Uterus (tissue), 4 donors: Measurements from ENCODE around the gene C11orf91. TPM values are rescaled to one million over a fixed set of nuclear protein-coding genes. Genes with fewer than 3 reads are reported as not detected.
A peak's percentile ranks its signal among the peaks of the same experiment; 100 is the strongest.

Source experiments
- DNase-seq, 2 donors: peaks; one replicate each; pipeline ENCODE4 v3.0.0-alpha.2; 2019 to 2020
- H3K27ac ChIP-seq, 2 donors: fragments of 200-600 bp; sonication (generic); 1 replicate in 1 of 2; 2 replicates in 1 of 2; pipeline ENCODE4 v1.5.1; 2016 to 2018
- H3K27me3 ChIP-seq, 2 donors: fragments of 200-600 bp; sonication (generic); one replicate each; pipeline ENCODE4 v1.5.1; 2018 to 2019; ENCODE audit warnings: control low read depth in 1 of 2
- H3K36me3 ChIP-seq, 2 donors: fragments of 200-600 bp; sonication (generic); one replicate each; pipeline ENCODE4 v1.5.1; 2019; ENCODE audit warnings: control low read depth in 1 of 2
- H3K4me1 ChIP-seq, 2 donors: fragments of 200-600 bp; sonication (generic); one replicate each; pipeline ENCODE4 v1.5.1; 2018 to 2019; ENCODE audit warnings: control low read depth in 1 of 2
- H3K4me3 ChIP-seq, 2 donors: fragments of 200-600 bp; sonication (generic); 1 replicate in 1 of 2; 2 replicates in 1 of 2; pipeline ENCODE4 v1.5.1; 2018 to 2019; ENCODE audit warnings: mild to moderate bottlenecking in 1 of 2
- H3K9me3 ChIP-seq, 2 donors: fragments of 200-600 bp; sonication (generic); one replicate each; pipeline ENCODE4 v1.5.1; 2019; ENCODE audit warnings: control low read depth in 1 of 2
- POLR2A ChIP-seq, 2 donors: fragments of 450-650 bp; IDR thresholded peaks; one replicate each; pipeline ENCODE4 v1.6.1; 2016; ENCODE audit warnings: antibody characterized with exemption in 2 of 2, mild to moderate bottlenecking in 1 of 2, moderate library complexity in 1 of 2
- intact Hi-C: fragments of 100-400 bp; cut with DNase I; formaldehyde crosslinking; loops from one replicate; pipeline ENCODE4 v1.15.1; 2023; ENCODE audit warnings: low total_unique reads
- total RNA-seq, 4 donors: library from RNA; depleted of rRNA in 3 of 4; stranded (reverse); fragments of >200 nt in 3 of 4; gene quantifications; one replicate each; pipeline versions ENCODE4 v1.1.0 to v1.2.4, GENCODE V29; 2014 to 2023
- TF ChIP-seq, protein P1 (sequence below), 4 experiments: fragments of 200-600 bp in 2 of 4; fragments of 450-650 bp in 2 of 4; sonication (generic) in 2 of 4; IDR thresholded peaks; one replicate each; pipeline ENCODE4 v1.5.1; 2016 to 2019; ENCODE audit warnings: antibody characterized with exemption in 4 of 4, mild to moderate bottlenecking in 2 of 4, moderate library complexity in 1 of 4
- donor health status: DM: yes; HTN: yes; CAD: no.

The C11orf91 gene
- total RNA-seq, 4 donors from 2014 or later, result not detected

DNA sequence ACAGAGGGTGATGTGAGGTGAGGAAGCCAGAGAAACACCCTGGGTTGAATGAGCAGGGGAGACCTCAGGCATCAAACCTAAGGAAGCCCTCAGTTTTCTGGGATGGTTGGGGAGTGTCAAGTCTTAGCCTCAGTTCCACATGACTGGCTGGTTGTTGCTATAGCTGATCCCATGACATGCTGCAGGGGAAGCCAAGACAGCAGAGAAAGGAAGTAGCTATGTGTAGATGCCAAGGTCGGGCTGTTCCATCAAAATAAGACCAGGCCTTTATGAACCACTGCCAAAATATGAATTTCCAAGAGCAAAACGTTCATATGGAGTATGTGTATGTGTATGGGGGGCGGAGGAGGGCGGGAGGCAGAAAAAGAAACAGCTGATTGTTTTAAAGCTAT, 24.0 kb upstream of the C11orf91 start:
- no peak for DNase-seq
- Histone ChIP-seq H3K27ac (peak overlapping the region; percentile 49 to 87), H3K27me3 (no peaks in the 10 kb centered on the region), H3K4me1 (peaks cover 7 to 18% of the 10 kb centered on the region in 2 donors), H3K9me3 (no peaks in the 10 kb centered on the region), H3K4me3 (no peak overlapping the region), H3K36me3 (no peaks in the 10 kb centered on the region)
- intact Hi-C loops, result no loop called here
- TF ChIP-seq, protein P1, sequence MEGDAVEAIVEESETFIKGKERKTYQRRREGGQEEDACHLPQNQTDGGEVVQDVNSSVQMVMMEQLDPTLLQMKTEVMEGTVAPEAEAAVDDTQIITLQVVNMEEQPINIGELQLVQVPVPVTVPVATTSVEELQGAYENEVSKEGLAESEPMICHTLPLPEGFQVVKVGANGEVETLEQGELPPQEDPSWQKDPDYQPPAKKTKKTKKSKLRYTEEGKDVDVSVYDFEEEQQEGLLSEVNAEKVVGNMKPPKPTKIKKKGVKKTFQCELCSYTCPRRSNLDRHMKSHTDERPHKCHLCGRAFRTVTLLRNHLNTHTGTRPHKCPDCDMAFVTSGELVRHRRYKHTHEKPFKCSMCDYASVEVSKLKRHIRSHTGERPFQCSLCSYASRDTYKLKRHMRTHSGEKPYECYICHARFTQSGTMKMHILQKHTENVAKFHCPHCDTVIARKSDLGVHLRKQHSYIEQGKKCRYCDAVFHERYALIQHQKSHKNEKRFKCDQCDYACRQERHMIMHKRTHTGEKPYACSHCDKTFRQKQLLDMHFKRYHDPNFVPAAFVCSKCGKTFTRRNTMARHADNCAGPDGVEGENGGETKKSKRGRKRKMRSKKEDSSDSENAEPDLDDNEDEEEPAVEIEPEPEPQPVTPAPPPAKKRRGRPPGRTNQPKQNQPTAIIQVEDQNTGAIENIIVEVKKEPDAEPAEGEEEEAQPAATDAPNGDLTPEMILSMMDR (IDR thresholded peaks at IDR 0.05), result no peak
- no peak for TF ChIP-seq POLR2A (IDR thresholded peaks at IDR 0.05)

DNA sequence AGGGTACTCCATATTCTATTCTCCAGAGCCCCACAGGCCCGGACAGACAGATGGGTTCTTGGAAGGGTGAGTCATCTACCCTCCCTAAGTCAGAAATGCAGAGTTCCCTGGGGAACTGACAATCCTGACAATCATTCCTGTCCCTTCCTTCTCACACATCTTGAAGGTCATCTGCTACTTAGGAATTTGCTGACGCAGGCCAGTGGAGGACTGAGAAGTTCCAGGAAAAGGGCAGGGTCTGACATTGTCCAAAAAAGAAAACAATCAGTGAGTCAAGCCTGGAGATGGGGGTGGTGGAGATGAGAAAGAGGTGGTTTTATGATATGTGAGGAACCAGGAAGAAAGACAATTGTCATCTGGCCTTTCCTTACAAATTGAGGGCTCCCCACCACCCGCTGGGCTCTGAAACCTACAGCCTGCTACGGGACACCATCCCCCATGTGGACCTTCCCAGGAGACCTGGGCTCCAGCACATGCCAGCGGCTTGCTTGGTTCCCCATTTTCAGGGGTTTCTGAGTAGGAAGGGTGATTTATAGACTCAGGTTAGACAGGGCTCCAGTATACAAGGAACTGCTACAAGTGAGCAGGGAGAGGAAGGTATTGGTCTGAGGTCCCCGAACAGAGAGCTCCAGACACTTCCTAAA, 22.7 kb upstream of the C11orf91 start:
- Histone ChIP-seq H3K9me3 (no peaks in the 10 kb centered on the region), H3K4me3 (no peak overlapping the region), H3K4me1 (peaks cover 7 to 18% of the 10 kb centered on the region in 2 donors), H3K36me3 (no peaks in the 10 kb centered on the region), H3K27ac (peak overlapping the region; percentile 49 to 87), H3K27me3 (no peaks in the 10 kb centered on the region)
- intact Hi-C loops, result no loop called here
- DNase-seq, result no peak
- TF ChIP-seq, protein P1 (IDR thresholded peaks at IDR 0.05), result no peak
- no peak for TF ChIP-seq POLR2A (IDR thresholded peaks at IDR 0.05)

DNA sequence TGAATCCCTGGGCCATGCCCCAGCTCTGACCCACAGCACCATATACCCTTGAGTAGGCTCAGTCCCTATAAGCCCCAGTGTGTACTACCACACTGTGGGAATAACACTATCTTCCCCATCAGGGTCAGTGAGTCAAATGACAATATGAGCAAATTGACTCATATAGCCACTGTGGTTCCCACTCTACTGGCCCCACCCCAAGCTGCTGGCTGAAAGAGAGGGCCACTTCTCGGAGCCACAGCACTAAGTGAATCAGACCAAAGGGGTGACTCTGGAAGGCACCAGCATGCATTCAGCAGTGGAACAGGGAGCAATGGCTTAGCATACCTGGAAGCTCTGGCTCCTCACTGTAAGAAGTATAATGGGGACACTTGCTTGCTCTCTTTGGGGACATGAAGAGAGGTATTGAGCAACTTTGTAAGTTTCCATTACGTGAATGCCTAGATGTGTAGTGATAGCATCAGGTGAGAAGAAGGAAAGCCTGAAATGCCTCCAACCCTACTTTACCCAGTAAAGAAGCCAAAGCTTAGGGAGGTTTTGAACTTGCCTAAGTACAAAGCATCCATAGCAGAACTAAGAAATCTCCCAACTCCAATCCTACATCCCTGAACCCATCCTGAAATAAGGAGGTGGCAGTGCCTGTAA, 22.1 kb upstream of the C11orf91 start:
- H3K4me3 ChIP-seq, result no peak overlapping the region
- no peak for DNase-seq
- no peaks in the 10 kb centered on the region for H3K27me3 ChIP-seq
- H3K36me3 ChIP-seq, result no peaks in the 10 kb centered on the region
- no peaks in the 10 kb centered on the region for H3K9me3 ChIP-seq
- peak overlapping the region; percentile 49 to 87 for H3K27ac ChIP-seq
- intact Hi-C loops, result no loop called here
- TF ChIP-seq, protein P1 (IDR thresholded peaks at IDR 0.05), result no peak
- TF ChIP-seq POLR2A (IDR thresholded peaks at IDR 0.05), result no peak
- peaks cover 7 to 18% of the 10 kb centered on the region in 2 donors for H3K4me1 ChIP-seq

DNA sequence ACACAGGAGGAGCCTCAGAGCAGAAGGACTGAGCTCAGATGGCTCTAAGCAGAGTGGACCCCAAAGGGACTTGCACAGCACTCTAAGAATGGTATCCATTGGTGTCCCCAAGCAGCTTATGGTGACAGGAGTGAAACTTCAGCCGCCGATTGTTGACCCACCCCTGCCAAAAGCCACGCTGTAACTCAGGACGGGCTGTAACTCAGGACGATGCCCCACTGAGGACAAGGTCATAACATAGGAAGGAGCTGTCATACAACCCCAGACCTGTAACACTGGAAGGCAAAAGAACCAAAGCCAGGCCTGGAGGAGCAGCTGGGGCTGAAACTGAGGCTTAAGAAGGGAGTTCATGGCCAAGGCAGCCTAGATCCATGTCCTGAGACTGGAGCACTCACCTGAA, 21.4 kb upstream of the C11orf91 start:
- TF ChIP-seq POLR2A (IDR thresholded peaks at IDR 0.05), result no peak
- TF ChIP-seq, protein P1 (IDR thresholded peaks at IDR 0.05), result no peak
- no peak for DNase-seq
- intact Hi-C loops, result no loop called here
- no peaks in the 10 kb centered on the region for H3K27me3 ChIP-seq
- peaks cover 7 to 18% of the 10 kb centered on the region in 2 donors for H3K4me1 ChIP-seq
- H3K36me3 ChIP-seq, result no peaks in the 10 kb centered on the region
- no peaks in the 10 kb centered on the region for H3K9me3 ChIP-seq
- H3K4me3 ChIP-seq, result no peak overlapping the region
- H3K27ac ChIP-seq, result peak overlapping the region; percentile 49 to 87

DNA sequence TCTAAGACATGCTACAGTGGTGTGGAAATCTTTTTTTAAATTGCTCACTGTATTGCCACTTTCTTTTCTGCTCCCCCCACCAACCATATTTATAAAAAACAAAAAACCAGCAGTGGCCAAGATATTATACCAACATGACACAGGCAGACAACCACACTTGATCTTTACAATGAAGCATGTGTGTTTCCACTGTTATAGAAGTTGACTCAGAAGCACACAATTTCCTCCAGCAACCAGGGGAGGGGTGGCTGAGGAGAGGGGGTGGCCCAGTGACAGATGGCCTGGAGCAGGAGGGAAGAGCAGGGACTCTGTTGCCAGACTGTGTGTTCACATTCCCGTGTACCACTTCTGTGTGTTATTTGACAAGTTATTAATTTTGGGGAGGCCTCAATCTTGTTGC, 20.8 kb upstream of the C11orf91 start:
- TF ChIP-seq, protein P1 (IDR thresholded peaks at IDR 0.05), result no peak
- no peak for TF ChIP-seq POLR2A (IDR thresholded peaks at IDR 0.05)
- no peaks in the 10 kb centered on the region for H3K9me3 ChIP-seq

More for the DNA sequence above, 20.8 kb upstream of the C11orf91 start:
- intact Hi-C loops, result no loop called here
- Histone ChIP-seq H3K27ac (peak overlapping the region; percentile 49 to 87), H3K4me3 (no peak overlapping the region), H3K4me1 (peaks cover 7 to 18% of the 10 kb centered on the region in 2 donors), H3K27me3 (no peaks in the 10 kb centered on the region), H3K36me3 (no peaks in the 10 kb centered on the region)
- DNase-seq, result no peak
